ENCODE measurements around the gene SMYD3.

The SMYD3 gene

GRCh38 chr1:245877976-245878375 is 629.1 kb downstream of the SMYD3 start:
- Mint-ChIP-seq H3K4me1 (no peaks in the 10 kb centered on the region), H3K4me3 (no peak overlapping the region), H3K27me3 (no peaks in the 10 kb centered on the region), H3K27ac (no peak overlapping the region), H3K9me3 (no peaks in the 10 kb centered on the region), H3K36me3 (peaks cover 2 to 3% of the 10 kb centered on the region in 2 donors)
- ATAC-seq (replicated peaks) (no peak), DNase-seq (no peak)

GRCh38 chr1:245876586-245876985 is 630.5 kb downstream of the SMYD3 start:
- DNase-seq (no peak), ATAC-seq (replicated peaks) (no peak)
- Mint-ChIP-seq H3K4me3 (no peak overlapping the region), H3K27me3 (no peaks in the 10 kb centered on the region), H3K9me3 (no peaks in the 10 kb centered on the region), H3K36me3 (peaks cover 7 to 12% of the 10 kb centered on the region in 2 donors), H3K27ac (no peak overlapping the region), H3K4me1 (no peaks in the 10 kb centered on the region)

- ATAC-seq (replicated peaks) (no peak), DNase-seq (no peak)
- H3K9me3 Mint-ChIP-seq = no peaks in the 10 kb centered on the region
- H3K27ac Mint-ChIP-seq = no peak overlapping the region
- no peaks in the 10 kb centered on the region for H3K27me3 Mint-ChIP-seq
- H3K4me3 Mint-ChIP-seq = no peak overlapping the region
- H3K4me1 Mint-ChIP-seq = no peaks in the 10 kb centered on the region
- H3K36me3 Mint-ChIP-seq = peaks cover 7 to 15% of the 10 kb centered on the region in 2 donors
These were observed 631.4 kb downstream of the SMYD3 start for GRCh38 chr1:245875581-245876261.

GRCh38 chr1:245874942-245875580 is 632.0 kb downstream of the SMYD3 start:
- no peak for ATAC-seq (replicated peaks)
- DNase-seq = no peak
- no peaks in the 10 kb centered on the region for H3K4me1 Mint-ChIP-seq

GRCh38 chr1:245873883-245874671 is 633.0 kb downstream of the SMYD3 start:
- Mint-ChIP-seq H3K36me3 (peaks cover 7 to 18% of the 10 kb centered on the region in 2 donors), H3K27me3 (no peaks in the 10 kb centered on the region), H3K4me1 (no peaks in the 10 kb centered on the region), H3K9me3 (no peaks in the 10 kb centered on the region), H3K27ac (no peak overlapping the region), H3K4me3 (no peak overlapping the region)
- ATAC-seq (replicated peaks) = no peak
- DNase-seq = no peak

More at GRCh38 chr1:245874942-245875580, 632.0 kb downstream of the SMYD3 start:
- Mint-ChIP-seq H3K36me3 (peaks cover 7 to 15% of the 10 kb centered on the region in 2 donors), H3K9me3 (no peaks in the 10 kb centered on the region), H3K27me3 (no peaks in the 10 kb centered on the region), H3K4me3 (no peak overlapping the region), H3K27ac (no peak overlapping the region)

- ATAC-seq (replicated peaks) (no peak), DNase-seq (no peak)
- Mint-ChIP-seq H3K36me3 (peaks cover 7 to 18% of the 10 kb centered on the region in 2 donors), H3K27me3 (no peaks in the 10 kb centered on the region), H3K27ac (no peak overlapping the region), H3K4me3 (no peak overlapping the region), H3K4me1 (no peaks in the 10 kb centered on the region), H3K9me3 (no peaks in the 10 kb centered on the region)
These were observed 634.0 kb downstream of the SMYD3 start for GRCh38 chr1:245873068-245873467.

GRCh38 chr1:245872475-245872874 is 634.6 kb downstream of the SMYD3 start:
- no peak for DNase-seq
- Mint-ChIP-seq H3K36me3 (peaks cover 7 to 18% of the 10 kb centered on the region in 2 donors), H3K27me3 (no peaks in the 10 kb centered on the region), H3K4me1 (no peaks in the 10 kb centered on the region), H3K4me3 (no peak overlapping the region), H3K9me3 (no peaks in the 10 kb centered on the region), H3K27ac (no peak overlapping the region)
- no peak for ATAC-seq (replicated peaks)

GRCh38 chr1:245871915-245872314 is 635.2 kb downstream of the SMYD3 start:
- no peaks in the 10 kb centered on the region for H3K9me3 Mint-ChIP-seq
- H3K27ac Mint-ChIP-seq = no peak overlapping the region
- no peaks in the 10 kb centered on the region for H3K27me3 Mint-ChIP-seq
- DNase-seq (no peak), ATAC-seq (replicated peaks) (no peak)
- H3K4me1 Mint-ChIP-seq = no peaks in the 10 kb centered on the region
- peaks cover 7 to 18% of the 10 kb centered on the region in 2 donors for H3K36me3 Mint-ChIP-seq
- no peak overlapping the region for H3K4me3 Mint-ChIP-seq

GRCh38 chr1:245871191-245871590 is 635.9 kb downstream of the SMYD3 start:
- DNase-seq = no peak
- H3K4me3 Mint-ChIP-seq = no peak overlapping the region
- no peak for ATAC-seq (replicated peaks)
- no peaks in the 10 kb centered on the region for H3K4me1 Mint-ChIP-seq
- H3K27me3 Mint-ChIP-seq = no peaks in the 10 kb centered on the region
- H3K9me3 Mint-ChIP-seq = no peaks in the 10 kb centered on the region
- peaks cover 5 to 15% of the 10 kb centered on the region in 2 donors for H3K36me3 Mint-ChIP-seq
- no peak overlapping the region for H3K27ac Mint-ChIP-seq

- Mint-ChIP-seq H3K27me3 (no peaks in the 10 kb centered on the region), H3K9me3 (no peaks in the 10 kb centered on the region)
- no peak for DNase-seq
These were observed 636.4 kb downstream of the SMYD3 start for GRCh38 chr1:245870698-245871097.

GRCh38 chr1:245869847-245870246 is 637.2 kb downstream of the SMYD3 start:
- Mint-ChIP-seq H3K9me3 (no peaks in the 10 kb centered on the region), H3K27ac (no peak overlapping the region), H3K36me3 (peaks cover 5 to 15% of the 10 kb centered on the region in 2 donors), H3K27me3 (no peaks in the 10 kb centered on the region), H3K4me3 (no peak overlapping the region), H3K4me1 (peaks cover 0 to 4% of the 10 kb centered on the region in 2 donors)
- DNase-seq (no peak), ATAC-seq (replicated peaks) (no peak)

More at GRCh38 chr1:245870698-245871097, 636.4 kb downstream of the SMYD3 start:
- Mint-ChIP-seq H3K4me3 (no peak overlapping the region), H3K36me3 (peaks cover 5 to 15% of the 10 kb centered on the region in 2 donors), H3K27ac (no peak overlapping the region), H3K4me1 (peaks cover 0 to 4% of the 10 kb centered on the region in 2 donors)
- ATAC-seq (replicated peaks) = no peak

- H3K4me1 Mint-ChIP-seq = peaks cover 0 to 4% of the 10 kb centered on the region in 2 donors
- no peaks in the 10 kb centered on the region for H3K27me3 Mint-ChIP-seq
- H3K9me3 Mint-ChIP-seq = no peaks in the 10 kb centered on the region
- ATAC-seq (replicated peaks) = no peak
- peaks cover 14 to 24% of the 10 kb centered on the region in 2 donors for H3K36me3 Mint-ChIP-seq
- H3K27ac Mint-ChIP-seq = no peak overlapping the region
- DNase-seq = no peak
- no peak overlapping the region for H3K4me3 Mint-ChIP-seq
These were observed 639.3 kb downstream of the SMYD3 start for GRCh38 chr1:245867738-245868137.

- DNase-seq (no peak), ATAC-seq (replicated peaks) (no peak)
- peaks cover 0 to 4% of the 10 kb centered on the region in 2 donors for H3K4me1 Mint-ChIP-seq
- H3K4me3 Mint-ChIP-seq = no peak overlapping the region
- no peak overlapping the region for H3K27ac Mint-ChIP-seq
- H3K9me3 Mint-ChIP-seq = no peaks in the 10 kb centered on the region
- H3K36me3 Mint-ChIP-seq = peaks cover 12 to 16% of the 10 kb centered on the region in 2 donors
- H3K27me3 Mint-ChIP-seq = no peaks in the 10 kb centered on the region
These were observed 642.2 kb downstream of the SMYD3 start for GRCh38 chr1:245864872-245865271.

GRCh38 chr1:245863566-245864184 is 643.4 kb downstream of the SMYD3 start:
- ATAC-seq (replicated peaks) (no peak), DNase-seq (no peak)
- Mint-ChIP-seq H3K27ac (no peak overlapping the region), H3K9me3 (no peaks in the 10 kb centered on the region), H3K36me3 (peaks cover 12 to 15% of the 10 kb centered on the region in 2 donors), H3K4me1 (peaks cover 0 to 4% of the 10 kb centered on the region in 2 donors), H3K27me3 (no peaks in the 10 kb centered on the region), H3K4me3 (no peak overlapping the region)
